ENCODE measurements around the gene OTULINL.

GRCh38 chr5:14574891-14575508 is 6.6 kb upstream of the OTULINL start:
- TF ChIP-seq CTCF (IDR thresholded peaks at IDR 0.05; ENCODE audit: insufficient read depth, low read length, poor library complexity, severe bottlenecking) (no peak), EZH2phosphoT487 (conservative IDR thresholded peaks at IDR 0.05; ENCODE audit: low read length) (no peak)

All from SU-DHL-6 (cell line).